ENCODE measurements around the gene DSG2.

DNA sequence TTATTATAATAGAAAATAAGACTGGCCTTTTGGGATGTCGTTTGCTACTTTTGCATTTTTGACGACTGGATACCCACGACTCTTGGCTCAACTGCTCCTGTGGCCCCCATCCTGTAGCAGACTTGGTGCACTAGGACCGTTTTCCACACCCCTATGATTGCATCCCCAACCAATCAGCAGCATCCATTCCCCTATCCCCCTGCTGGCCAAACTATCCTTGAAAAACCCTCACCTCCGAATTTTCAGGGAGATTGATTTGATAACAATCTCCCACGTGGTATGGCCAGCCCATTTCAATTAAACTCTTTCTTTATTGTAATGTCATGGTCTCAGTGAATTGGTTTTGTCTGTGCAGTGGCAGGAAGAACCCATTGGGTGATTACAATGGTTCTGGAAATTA, 55.8 kb downstream of the DSG2 start:
- TF ChIP-seq, protein P1, sequence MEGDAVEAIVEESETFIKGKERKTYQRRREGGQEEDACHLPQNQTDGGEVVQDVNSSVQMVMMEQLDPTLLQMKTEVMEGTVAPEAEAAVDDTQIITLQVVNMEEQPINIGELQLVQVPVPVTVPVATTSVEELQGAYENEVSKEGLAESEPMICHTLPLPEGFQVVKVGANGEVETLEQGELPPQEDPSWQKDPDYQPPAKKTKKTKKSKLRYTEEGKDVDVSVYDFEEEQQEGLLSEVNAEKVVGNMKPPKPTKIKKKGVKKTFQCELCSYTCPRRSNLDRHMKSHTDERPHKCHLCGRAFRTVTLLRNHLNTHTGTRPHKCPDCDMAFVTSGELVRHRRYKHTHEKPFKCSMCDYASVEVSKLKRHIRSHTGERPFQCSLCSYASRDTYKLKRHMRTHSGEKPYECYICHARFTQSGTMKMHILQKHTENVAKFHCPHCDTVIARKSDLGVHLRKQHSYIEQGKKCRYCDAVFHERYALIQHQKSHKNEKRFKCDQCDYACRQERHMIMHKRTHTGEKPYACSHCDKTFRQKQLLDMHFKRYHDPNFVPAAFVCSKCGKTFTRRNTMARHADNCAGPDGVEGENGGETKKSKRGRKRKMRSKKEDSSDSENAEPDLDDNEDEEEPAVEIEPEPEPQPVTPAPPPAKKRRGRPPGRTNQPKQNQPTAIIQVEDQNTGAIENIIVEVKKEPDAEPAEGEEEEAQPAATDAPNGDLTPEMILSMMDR (IDR thresholded peaks at IDR 0.05; ENCODE audit: poor library complexity): no peak
- TF ChIP-seq EZH2 (IDR thresholded peaks at IDR 0.05; ENCODE audit: borderline replicate concordance) (no peak), EZH2phosphoT487 (IDR thresholded peaks at IDR 0.05; ENCODE audit: low read depth, severe bottlenecking, unreplicated experiment) (no peak)
